Fibroblast of lung (primary cell): ENCODE data around the gene XIRP2. TPM values are rescaled to one million over a fixed set of nuclear protein-coding genes. Genes with fewer than 3 reads are reported as not detected.
A peak's percentile ranks its signal among the peaks of the same experiment; 100 is the strongest.

Source experiments
- DNase-seq, 2 donors: peaks; one replicate each; pipeline versions ENCODE4 v3.0.0 to v3.0.0-alpha.2; 2010; ENCODE audit warnings: low read depth in 2 of 2
- H2AFZ ChIP-seq: 2 replicates; pipeline ENCODE4 v1.5.1; 2012; ENCODE audit warnings: low read length, control low read depth, inconsistent platforms
- H3K27ac ChIP-seq: 2 replicates; pipeline ENCODE4 v1.5.1; 2011; ENCODE audit warnings: low read length, control low read depth; ENCODE audit not compliant: insufficient read depth
- H3K27me3 ChIP-seq: 2 replicates; pipeline ENCODE4 v1.5.1; 2011; ENCODE audit warnings: mild to moderate bottlenecking, low read length; ENCODE audit not compliant: control insufficient read depth, insufficient read depth
- H3K36me3 ChIP-seq: 2 replicates; pipeline ENCODE4 v1.5.1; 2011; ENCODE audit warnings: low read length; ENCODE audit not compliant: control insufficient read depth, insufficient read depth
- H3K4me1 ChIP-seq: 2 replicates; pipeline ENCODE4 v1.5.1; 2011; ENCODE audit warnings: low read length; ENCODE audit not compliant: control insufficient read depth, insufficient read depth; ENCODE audit errors: extremely low read depth
- H3K4me2 ChIP-seq: 2 replicates; pipeline ENCODE4 v1.5.1; 2011; ENCODE audit warnings: low read length, control low read depth; ENCODE audit not compliant: insufficient read depth; ENCODE audit errors: extremely low read depth
- H3K4me3 ChIP-seq, 4 experiments: fragments of 200-600 bp in 1 of 4; sonication (generic) in 1 of 4; replicated peaks in 1 of 4; 2 replicates each; pipeline ENCODE4 v1.5.1; 2011 to 2016; ENCODE audit warnings: low read length in 4 of 4, low read depth in 3 of 4, mild to moderate bottlenecking in 3 of 4, control low read depth in 2 of 4, inconsistent platforms in 1 of 4, mixed read lengths in 1 of 4; ENCODE audit not compliant: insufficient read depth in 1 of 4; ENCODE audit errors: control extremely low read depth in 1 of 4
- H3K79me2 ChIP-seq: 2 replicates; pipeline ENCODE4 v1.5.1; 2012; ENCODE audit warnings: mild to moderate bottlenecking, low read length, inconsistent platforms; ENCODE audit not compliant: control insufficient read depth, insufficient read depth
- H3K9ac ChIP-seq: 2 replicates; pipeline ENCODE4 v1.5.1; 2011; ENCODE audit warnings: mild to moderate bottlenecking, low read length, control low read depth; ENCODE audit not compliant: insufficient read depth
- H3K9me3 ChIP-seq: 2 replicates; pipeline ENCODE4 v1.5.1; 2012; ENCODE audit warnings: low read depth, low read length; ENCODE audit not compliant: control insufficient read depth, insufficient read depth
- H4K20me1 ChIP-seq: 2 replicates; pipeline ENCODE4 v1.5.1; 2011; ENCODE audit warnings: low read length; ENCODE audit not compliant: control insufficient read depth, insufficient read depth; ENCODE audit errors: extremely low read depth
- EZH2 ChIP-seq: IDR thresholded peaks from 2 replicates; pipeline ENCODE4 v1.5.1; 2012; ENCODE audit warnings: low read length, control low read depth, mild to moderate bottlenecking; ENCODE audit errors: missing control alignments
- polyA plus RNA-seq, 2 donors: library from polyadenylated mRNA; depleted of rRNA in 1 of 2; stranded (reverse) in 1 of 2; unstranded in 1 of 2; fragments of >200 nt; gene quantifications; 2 replicates each; pipeline ENCODE4 v1.2.1, GENCODE V29; 2011 to 2012; ENCODE audit warnings: missing spikeins in 1 of 2
- total RNA-seq: library from RNA; depleted of rRNA; stranded (reverse); fragments of >200 nt; gene quantifications from 2 replicates; pipeline ENCODE4 v1.2.1, GENCODE V29; 2014
- TF ChIP-seq, protein P1 (sequence below), 2 donors: IDR thresholded peaks in 1 of 2; conservative IDR thresholded peaks in 1 of 2; 1 replicate in 1 of 2; 2 replicates in 1 of 2; pipeline ENCODE4 v1.5.1; 2011 to 2012; ENCODE audit warnings: low read length in 2 of 2, control low read depth in 1 of 2, inconsistent platforms in 1 of 2, low read depth in 1 of 2, mild to moderate bottlenecking in 1 of 2

The XIRP2 gene
- total and polyA plus RNA-seq, 2 donors (not counting 1 experiment from before 2014, with no cell fraction given) = 1.1 to 2.0 TPM

DNA sequence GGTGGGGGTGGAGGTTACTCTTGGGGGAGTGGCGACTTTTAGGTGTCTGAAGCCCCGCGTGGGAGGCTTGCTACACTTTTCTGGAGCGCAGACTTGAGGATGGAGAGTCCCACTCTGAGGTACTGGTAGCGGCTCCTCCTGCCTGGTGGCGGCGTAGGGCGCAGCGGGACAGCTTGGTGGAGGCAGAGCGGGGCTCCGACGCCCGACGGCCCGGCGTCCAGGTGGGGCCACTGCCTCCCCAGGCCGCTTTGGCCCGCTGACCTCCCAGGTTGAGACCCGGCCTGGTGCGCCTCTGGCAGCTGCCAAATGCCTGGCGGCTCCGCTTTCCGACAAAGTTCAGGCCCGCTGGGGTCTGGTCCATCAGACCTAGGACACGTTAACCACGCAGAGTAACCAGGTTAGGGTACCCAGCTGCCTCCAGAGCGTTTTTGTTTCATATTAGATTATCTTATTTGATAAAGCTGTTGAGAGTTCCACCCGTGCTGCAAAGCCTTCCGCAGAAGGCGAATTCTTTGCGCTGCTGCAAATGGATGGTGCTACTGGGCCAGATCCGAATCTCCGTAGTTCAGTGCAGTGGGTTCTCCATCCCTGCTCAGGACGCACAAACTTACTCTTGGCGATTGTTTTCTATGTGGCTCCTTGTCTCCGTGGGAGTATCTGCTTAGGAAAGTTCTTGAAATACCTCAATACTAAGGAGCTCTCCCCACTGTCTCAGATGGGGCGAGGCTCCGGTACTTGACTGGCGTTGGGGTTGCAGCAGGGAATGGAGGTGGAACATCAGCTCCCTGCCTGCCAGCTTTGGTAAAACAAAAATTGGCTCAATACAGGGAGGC lies 405.9 kb downstream of the XIRP2 start:
- Histone ChIP-seq H3K79me2 (no peaks in the 10 kb centered on the region), H4K20me1 (no peaks in the 10 kb centered on the region), H3K27ac (no peak overlapping the region), H2AFZ (peak overlapping the region; percentile 83), H3K36me3 (no peaks in the 10 kb centered on the region), H3K4me1 (no peaks in the 10 kb centered on the region), H3K4me2 (peak overlapping the region; percentile 93), H3K27me3 (no peaks in the 10 kb centered on the region), H3K4me3 (peak overlapping the region; percentile 64 to 85 (median 74)), H3K9me3 (no peaks in the 10 kb centered on the region), H3K9ac (no peak overlapping the region)
- TF ChIP-seq, protein P1, sequence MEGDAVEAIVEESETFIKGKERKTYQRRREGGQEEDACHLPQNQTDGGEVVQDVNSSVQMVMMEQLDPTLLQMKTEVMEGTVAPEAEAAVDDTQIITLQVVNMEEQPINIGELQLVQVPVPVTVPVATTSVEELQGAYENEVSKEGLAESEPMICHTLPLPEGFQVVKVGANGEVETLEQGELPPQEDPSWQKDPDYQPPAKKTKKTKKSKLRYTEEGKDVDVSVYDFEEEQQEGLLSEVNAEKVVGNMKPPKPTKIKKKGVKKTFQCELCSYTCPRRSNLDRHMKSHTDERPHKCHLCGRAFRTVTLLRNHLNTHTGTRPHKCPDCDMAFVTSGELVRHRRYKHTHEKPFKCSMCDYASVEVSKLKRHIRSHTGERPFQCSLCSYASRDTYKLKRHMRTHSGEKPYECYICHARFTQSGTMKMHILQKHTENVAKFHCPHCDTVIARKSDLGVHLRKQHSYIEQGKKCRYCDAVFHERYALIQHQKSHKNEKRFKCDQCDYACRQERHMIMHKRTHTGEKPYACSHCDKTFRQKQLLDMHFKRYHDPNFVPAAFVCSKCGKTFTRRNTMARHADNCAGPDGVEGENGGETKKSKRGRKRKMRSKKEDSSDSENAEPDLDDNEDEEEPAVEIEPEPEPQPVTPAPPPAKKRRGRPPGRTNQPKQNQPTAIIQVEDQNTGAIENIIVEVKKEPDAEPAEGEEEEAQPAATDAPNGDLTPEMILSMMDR (conservative IDR thresholded peaks at IDR 0.05 in 1 of 2, IDR thresholded peaks at IDR 0.05 in 1 of 2; ENCODE audit: low read depth in 1 of 2, low read length in 2 of 2) = peak; percentile 3 to 6
- TF ChIP-seq EZH2 = no peak
- DNase-seq = peak; percentile 32 to 58

DNA sequence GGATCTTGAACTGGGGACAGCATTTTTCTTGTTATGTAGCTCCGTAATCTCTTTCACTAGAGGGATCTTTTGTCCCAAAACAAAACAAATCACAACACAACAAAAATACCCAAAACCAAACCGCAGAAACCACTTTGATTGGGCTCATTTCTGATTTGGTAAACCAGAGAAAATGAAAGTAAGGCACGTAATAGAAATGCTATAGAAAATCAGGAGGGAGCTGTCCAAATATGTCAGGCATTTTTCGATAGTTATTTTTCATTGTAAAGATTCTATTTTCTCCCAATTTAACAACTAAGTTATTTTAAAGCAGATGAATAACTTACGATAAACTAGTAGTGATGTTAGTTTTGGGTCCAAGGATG lies 406.5 kb downstream of the XIRP2 start:
- DNase-seq = peak in 1 of 2 donors; percentile 56
- H3K4me2 ChIP-seq = peak overlapping the region; percentile 93
- TF ChIP-seq, protein P1 (conservative IDR thresholded peaks at IDR 0.05 in 1 of 2, IDR thresholded peaks at IDR 0.05 in 1 of 2; ENCODE audit: low read depth in 1 of 2, low read length in 2 of 2) = no peak
- no peak for TF ChIP-seq EZH2

DNA sequence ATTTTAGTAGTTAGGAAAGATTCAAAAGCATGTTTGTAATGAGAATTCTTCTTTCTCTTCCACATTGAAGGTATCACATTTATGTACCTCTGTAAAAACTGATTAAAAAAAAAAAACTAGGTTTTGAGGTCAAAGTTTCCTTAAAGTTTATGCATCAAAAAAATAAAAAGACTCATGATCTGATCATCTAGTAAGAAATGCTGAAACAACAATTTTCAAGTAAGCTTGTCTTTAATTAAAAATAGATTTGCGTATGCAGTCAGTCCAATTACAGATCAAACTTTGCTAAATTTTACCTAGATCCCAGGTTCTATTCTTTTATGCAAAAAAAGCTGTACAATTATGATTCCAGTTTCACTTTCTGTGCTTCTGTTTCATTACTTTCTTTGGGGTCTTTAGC lies 409.0 kb downstream of the XIRP2 start:
- Histone ChIP-seq H2AFZ (no peak overlapping the region), H4K20me1 (no peaks in the 10 kb centered on the region), H3K4me1 (no peaks in the 10 kb centered on the region), H3K9me3 (no peaks in the 10 kb centered on the region), H3K27me3 (no peaks in the 10 kb centered on the region), H3K4me3 (no peak overlapping the region), H3K4me2 (no peak overlapping the region), H3K27ac (no peak overlapping the region), H3K9ac (no peak overlapping the region), H3K79me2 (no peaks in the 10 kb centered on the region), H3K36me3 (no peaks in the 10 kb centered on the region)
- no peak for TF ChIP-seq EZH2
- TF ChIP-seq, protein P1 (conservative IDR thresholded peaks at IDR 0.05 in 1 of 2, IDR thresholded peaks at IDR 0.05 in 1 of 2; ENCODE audit: low read depth in 1 of 2, low read length in 2 of 2) = no peak
- DNase-seq = no peak

More for the DNA sequence above, 406.5 kb downstream of the XIRP2 start:
- no peak overlapping the region for H3K9ac ChIP-seq
- no peaks in the 10 kb centered on the region for H3K9me3 ChIP-seq
- H3K4me3 ChIP-seq = peak overlapping the region; percentile 64 to 85 (median 74)
- H3K27ac ChIP-seq = no peak overlapping the region
- no peaks in the 10 kb centered on the region for H3K27me3 ChIP-seq
- H3K4me1 ChIP-seq = no peaks in the 10 kb centered on the region
- no peaks in the 10 kb centered on the region for H3K79me2 ChIP-seq
- H2AFZ ChIP-seq = peak overlapping the region; percentile 83
- H3K36me3 ChIP-seq = no peaks in the 10 kb centered on the region
- no peaks in the 10 kb centered on the region for H4K20me1 ChIP-seq
